ENCODE results near the gene FAM210B.

Gene FAM210B

DNA sequence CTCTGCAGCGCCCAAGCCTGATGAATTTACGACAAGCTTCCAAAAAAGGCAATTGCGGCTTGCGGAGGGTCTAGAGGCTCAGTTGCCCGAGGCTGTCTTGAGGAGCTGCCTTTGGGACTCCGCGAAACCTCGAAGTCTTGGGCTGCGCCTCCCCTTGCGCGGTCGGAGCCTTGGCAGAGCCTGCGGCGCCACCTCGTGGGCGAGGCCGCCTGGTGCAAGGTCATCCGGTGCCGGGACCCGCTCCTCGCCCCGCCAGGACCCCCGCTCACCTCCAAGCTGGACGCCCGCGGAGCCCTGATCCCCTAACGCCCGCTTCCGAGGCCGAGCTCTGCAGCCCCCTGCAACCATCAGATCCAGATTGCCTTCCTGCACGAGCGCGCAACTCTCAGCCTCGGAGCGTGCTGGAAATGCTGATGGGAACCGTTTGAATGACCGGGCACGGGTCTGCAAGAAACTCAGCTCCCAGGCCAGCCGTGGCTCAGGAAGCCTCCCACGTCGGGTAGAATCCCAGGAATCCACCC lies 14.9 kb upstream of the FAM210B start:
- H3K4me3 ChIP-seq (replicated peaks; ENCODE audit: insufficient read depth, low read length) = no peak overlapping the region
- DNase-seq (ENCODE audit: low read depth in 1 of 2, low spot score in 1 of 2) = peak in 1 of 2 experiments; percentile 29
- H3K27ac ChIP-seq (replicated peaks) = no peak overlapping the region
- H3K27me3 ChIP-seq (ENCODE audit: insufficient read depth, poor library complexity, severe bottlenecking) = peaks cover 16% of the 10 kb centered on the region
- TF ChIP-seq, protein P1, sequence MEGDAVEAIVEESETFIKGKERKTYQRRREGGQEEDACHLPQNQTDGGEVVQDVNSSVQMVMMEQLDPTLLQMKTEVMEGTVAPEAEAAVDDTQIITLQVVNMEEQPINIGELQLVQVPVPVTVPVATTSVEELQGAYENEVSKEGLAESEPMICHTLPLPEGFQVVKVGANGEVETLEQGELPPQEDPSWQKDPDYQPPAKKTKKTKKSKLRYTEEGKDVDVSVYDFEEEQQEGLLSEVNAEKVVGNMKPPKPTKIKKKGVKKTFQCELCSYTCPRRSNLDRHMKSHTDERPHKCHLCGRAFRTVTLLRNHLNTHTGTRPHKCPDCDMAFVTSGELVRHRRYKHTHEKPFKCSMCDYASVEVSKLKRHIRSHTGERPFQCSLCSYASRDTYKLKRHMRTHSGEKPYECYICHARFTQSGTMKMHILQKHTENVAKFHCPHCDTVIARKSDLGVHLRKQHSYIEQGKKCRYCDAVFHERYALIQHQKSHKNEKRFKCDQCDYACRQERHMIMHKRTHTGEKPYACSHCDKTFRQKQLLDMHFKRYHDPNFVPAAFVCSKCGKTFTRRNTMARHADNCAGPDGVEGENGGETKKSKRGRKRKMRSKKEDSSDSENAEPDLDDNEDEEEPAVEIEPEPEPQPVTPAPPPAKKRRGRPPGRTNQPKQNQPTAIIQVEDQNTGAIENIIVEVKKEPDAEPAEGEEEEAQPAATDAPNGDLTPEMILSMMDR (IDR thresholded peaks at IDR 0.05; ENCODE audit: insufficient read depth, low read length) = peak; percentile 45
- TF ChIP-seq GABPA (IDR thresholded peaks at IDR 0.05; ENCODE audit: low read depth) = no peak

DNA sequence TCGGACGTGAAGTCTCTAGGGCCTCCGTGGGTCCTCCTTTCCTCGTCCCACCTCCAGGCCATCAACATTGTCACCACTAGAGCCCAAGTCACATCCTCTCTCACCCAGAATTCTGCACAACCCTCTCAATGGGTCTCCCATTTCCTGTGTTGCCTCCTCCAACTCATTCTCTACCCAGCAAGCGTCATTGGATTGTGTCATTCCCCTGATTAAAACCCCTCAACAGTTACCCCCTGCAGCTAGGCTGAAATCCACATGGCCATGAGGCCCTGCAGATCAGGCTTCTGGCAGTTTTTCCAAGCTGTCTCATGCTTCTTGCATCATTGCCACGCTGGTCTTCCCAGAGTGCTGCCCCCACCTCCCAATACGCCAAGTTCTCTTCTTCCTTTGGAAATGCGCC lies 12.9 kb upstream of the FAM210B start:
- Histone ChIP-seq H3K4me3 (replicated peaks; ENCODE audit: insufficient read depth, low read length) (no peak overlapping the region), H3K27ac (replicated peaks) (no peak overlapping the region), H3K27me3 (ENCODE audit: insufficient read depth, poor library complexity, severe bottlenecking) (peaks cover 12% of the 10 kb centered on the region)
- TF ChIP-seq, protein P2, sequence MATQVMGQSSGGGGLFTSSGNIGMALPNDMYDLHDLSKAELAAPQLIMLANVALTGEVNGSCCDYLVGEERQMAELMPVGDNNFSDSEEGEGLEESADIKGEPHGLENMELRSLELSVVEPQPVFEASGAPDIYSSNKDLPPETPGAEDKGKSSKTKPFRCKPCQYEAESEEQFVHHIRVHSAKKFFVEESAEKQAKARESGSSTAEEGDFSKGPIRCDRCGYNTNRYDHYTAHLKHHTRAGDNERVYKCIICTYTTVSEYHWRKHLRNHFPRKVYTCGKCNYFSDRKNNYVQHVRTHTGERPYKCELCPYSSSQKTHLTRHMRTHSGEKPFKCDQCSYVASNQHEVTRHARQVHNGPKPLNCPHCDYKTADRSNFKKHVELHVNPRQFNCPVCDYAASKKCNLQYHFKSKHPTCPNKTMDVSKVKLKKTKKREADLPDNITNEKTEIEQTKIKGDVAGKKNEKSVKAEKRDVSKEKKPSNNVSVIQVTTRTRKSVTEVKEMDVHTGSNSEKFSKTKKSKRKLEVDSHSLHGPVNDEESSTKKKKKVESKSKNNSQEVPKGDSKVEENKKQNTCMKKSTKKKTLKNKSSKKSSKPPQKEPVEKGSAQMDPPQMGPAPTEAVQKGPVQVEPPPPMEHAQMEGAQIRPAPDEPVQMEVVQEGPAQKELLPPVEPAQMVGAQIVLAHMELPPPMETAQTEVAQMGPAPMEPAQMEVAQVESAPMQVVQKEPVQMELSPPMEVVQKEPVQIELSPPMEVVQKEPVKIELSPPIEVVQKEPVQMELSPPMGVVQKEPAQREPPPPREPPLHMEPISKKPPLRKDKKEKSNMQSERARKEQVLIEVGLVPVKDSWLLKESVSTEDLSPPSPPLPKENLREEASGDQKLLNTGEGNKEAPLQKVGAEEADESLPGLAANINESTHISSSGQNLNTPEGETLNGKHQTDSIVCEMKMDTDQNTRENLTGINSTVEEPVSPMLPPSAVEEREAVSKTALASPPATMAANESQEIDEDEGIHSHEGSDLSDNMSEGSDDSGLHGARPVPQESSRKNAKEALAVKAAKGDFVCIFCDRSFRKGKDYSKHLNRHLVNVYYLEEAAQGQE (IDR thresholded peaks at IDR 0.05; ENCODE audit: insufficient replicate concordance, low read depth) = no peak
- TF ChIP-seq, protein P1 (IDR thresholded peaks at IDR 0.05; ENCODE audit: insufficient read depth, low read length) = no peak
- TF ChIP-seq SPI1 (IDR thresholded peaks at IDR 0.05; ENCODE audit: borderline replicate concordance, low read depth) (no peak), POLR2AphosphoS5 (IDR thresholded peaks at IDR 0.05; ENCODE audit: low read depth) (no peak), GABPA (IDR thresholded peaks at IDR 0.05; ENCODE audit: low read depth) (no peak)
- DNase-seq (ENCODE audit: low read depth in 1 of 2, low spot score in 1 of 2) = no peak

DNA sequence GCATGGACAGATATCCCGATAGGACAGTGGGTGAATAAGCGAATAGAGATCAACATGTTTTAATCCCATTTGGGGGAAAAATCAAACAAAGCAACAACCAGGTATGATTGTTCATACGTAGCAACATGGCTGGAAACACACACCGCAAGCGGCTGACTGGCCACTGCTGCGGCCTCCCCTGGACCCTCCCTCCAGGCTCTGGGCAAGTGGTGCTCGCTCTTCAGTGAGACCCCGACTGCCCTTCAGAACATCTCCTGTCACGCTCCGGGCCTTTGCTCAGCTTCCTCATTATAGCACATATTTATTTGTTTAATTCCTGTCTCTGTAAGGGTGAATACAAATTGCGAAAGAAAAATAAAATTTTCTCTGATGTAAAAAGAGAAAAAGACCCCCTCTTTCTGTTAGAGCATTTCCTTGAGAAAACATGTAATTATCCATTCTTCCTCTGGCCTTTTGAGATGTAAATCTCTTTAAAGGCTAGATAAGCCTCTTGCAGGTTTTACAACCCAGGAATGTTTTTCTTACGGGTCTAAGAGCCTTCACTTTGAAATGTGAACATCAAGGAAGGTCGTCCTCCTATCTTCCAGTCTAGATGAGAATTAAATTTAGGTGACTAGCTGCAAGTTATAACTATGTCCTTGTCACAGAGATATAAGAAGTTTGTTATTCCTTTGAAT lies 11.0 kb upstream of the FAM210B start:
- TF ChIP-seq GABPA (IDR thresholded peaks at IDR 0.05; ENCODE audit: low read depth) (no peak), SPI1 (IDR thresholded peaks at IDR 0.05; ENCODE audit: borderline replicate concordance, low read depth) (no peak), POLR2AphosphoS5 (IDR thresholded peaks at IDR 0.05; ENCODE audit: low read depth) (no peak)
- TF ChIP-seq, protein P2 (IDR thresholded peaks at IDR 0.05; ENCODE audit: insufficient replicate concordance, low read depth) = no peak
- TF ChIP-seq, protein P1 (IDR thresholded peaks at IDR 0.05; ENCODE audit: insufficient read depth, low read length) = no peak
- no peak for DNase-seq (ENCODE audit: low read depth in 1 of 2, low spot score in 1 of 2)
- no peak overlapping the region for H3K27ac ChIP-seq (replicated peaks)
- H3K4me3 ChIP-seq (replicated peaks; ENCODE audit: insufficient read depth, low read length) = no peak overlapping the region
- H3K27me3 ChIP-seq (ENCODE audit: insufficient read depth, poor library complexity, severe bottlenecking) = peaks cover 7% of the 10 kb centered on the region

DNA sequence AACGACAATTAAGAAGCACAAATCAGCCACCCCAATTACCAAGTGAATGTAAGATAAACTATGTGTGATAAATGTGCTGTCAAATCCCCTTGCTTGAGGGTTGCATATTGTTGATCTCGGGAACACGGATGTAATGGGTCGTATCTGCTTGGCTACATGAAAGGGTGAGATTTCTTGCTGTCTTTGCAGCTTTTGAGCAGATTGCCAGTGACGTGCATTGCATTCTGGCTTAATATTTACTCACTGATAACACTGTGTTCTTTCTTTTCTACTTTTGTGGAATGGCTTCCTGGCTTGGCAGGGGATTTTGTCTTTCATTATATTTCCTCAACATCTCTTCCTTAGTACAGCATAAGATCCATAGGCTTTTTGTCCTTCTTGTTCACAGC lies 10.5 kb upstream of the FAM210B start:
- no peak overlapping the region for H3K4me3 ChIP-seq (replicated peaks; ENCODE audit: insufficient read depth, low read length)
- H3K27ac ChIP-seq (replicated peaks) = no peak overlapping the region
- DNase-seq (ENCODE audit: low read depth in 1 of 2, low spot score in 1 of 2) = no peak
- peaks cover 6% of the 10 kb centered on the region for H3K27me3 ChIP-seq (ENCODE audit: insufficient read depth, poor library complexity, severe bottlenecking)
- TF ChIP-seq POLR2AphosphoS5 (IDR thresholded peaks at IDR 0.05; ENCODE audit: low read depth) (no peak), GABPA (IDR thresholded peaks at IDR 0.05; ENCODE audit: low read depth) (no peak), SPI1 (IDR thresholded peaks at IDR 0.05; ENCODE audit: borderline replicate concordance, low read depth) (no peak)
- TF ChIP-seq, protein P2 (IDR thresholded peaks at IDR 0.05; ENCODE audit: insufficient replicate concordance, low read depth) = no peak
- TF ChIP-seq, protein P1 (IDR thresholded peaks at IDR 0.05; ENCODE audit: insufficient read depth, low read length) = no peak
